Left forelimb (tissue), 1 donor: ENCODE measurements around the gene STEAP3.

Experiments
- DNase-seq: peaks from one replicate; pipeline ENCODE4 v3.0.0-alpha.2; 2018; ENCODE audit warnings: low spot score

Gene STEAP3

DNA sequence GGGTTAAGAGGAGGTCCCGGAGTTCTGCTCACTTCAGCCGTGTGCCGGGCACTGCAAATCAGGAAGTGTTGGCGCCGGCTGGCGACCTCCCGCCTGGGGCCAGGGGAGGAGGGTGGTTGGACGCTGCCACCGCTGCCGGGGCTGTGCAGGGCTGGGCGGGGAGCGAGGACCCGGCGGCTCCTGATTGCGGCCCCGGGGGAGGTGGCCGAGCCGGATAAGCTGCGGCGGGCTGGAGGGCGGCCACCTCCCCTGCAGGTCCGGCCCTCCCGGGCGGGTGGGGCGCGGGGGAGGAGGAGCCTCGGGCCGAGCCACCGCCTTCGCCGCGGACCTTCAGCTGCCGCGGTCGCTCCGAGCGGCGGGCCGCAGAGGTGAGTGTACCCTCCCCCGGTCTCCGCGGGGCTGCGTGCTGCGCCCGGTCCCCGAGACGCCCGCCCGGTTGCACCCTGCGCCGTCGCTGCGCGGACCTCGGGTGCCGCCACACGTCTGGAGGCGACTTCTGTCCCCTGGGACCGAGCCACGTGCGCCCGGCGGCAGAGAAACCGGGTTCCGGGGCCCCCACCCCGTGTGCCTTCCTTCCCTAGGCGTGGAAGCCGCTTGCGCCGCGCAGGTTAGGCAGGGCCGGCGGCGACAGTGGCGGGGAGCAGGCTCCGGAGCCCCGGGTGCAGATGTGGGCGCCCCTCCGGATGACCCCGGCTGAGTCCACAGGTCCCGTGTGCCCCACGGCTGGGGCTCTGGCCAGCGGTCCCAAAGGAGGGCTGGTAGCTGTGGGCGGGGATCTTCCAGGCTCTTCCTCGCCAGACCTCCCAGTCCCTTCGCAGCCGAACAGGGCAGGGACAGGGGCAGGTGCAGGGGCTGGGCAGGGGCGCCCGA, at the start of gene STEAP3:
Gene STEAP3 (plus strand): TSS at position 314 of the 870 bp plus-strand sequence. CDS start 7,179 bp downstream, outside the sequence.
- DNase-seq = no peak

DNA sequence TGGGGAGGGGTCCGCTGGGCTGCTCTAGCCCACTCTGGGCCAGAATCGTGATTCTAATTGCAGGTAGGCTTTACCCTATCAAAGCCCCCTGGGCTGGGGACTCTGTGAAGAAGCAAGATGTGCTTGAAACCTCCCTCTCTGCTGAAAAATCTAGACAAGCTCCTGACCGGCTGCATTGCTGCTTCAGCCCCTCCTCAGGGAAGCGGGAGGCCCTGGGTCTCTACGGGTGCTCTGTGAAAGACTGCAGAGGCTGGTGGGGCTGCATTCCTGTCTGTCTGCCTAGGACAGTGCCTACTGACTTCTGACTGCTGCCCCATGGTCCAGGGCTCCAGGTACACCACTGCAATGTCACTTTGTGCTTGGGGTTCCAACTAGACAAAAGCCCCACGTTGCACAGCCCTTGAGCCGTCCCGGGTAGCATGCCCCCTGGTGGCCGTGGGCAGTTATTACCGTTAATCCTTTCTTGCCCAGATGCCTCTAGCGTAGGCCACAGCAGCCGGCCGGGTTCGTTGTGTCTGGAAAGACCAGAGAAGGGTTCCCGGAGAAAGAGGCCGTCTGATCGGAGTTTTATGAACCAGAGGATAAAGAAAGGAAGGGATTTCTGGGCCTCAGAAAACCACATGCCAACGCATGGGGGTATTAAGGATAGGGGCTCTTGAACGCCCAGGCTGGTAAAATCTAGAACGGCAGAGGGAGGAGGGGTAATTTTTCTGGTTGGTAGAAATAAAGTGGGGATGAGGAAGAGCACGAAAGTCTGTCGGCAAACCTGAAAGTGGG, 49.2 kb upstream of the STEAP3 start:
- DNase-seq = no peak

GRCh38 chr2:119174993-119175347, 48.7 kb upstream of the STEAP3 start:
- DNase-seq = no peak

DNA sequence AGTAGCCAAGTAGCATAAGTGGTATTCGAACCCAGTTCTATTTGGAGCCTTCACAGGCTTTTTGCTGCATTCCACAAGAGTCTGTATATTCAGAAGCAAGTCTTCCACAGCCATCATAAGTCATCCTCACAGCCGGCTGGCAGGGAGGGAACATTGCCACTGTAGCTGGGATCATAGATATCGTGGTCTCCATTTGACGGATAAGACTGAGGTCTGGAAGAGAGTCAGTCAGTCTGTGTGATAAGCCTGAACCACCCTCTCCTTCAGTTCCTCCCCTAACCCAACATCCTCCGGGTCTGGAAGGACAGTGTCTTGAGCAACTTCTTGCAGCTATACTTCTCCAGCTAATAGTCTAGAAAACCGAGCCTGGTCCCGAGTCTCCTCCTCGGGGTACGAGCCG, 48.1 kb upstream of the STEAP3 start:
- no peak for DNase-seq

GRCh38 chr2:119177171-119177837, 46.3 kb upstream of the STEAP3 start:
- DNase-seq = no peak

- DNase-seq = no peak
Measured at GRCh38 chr2:119177838-119178190, 45.8 kb upstream of the STEAP3 start.

DNA sequence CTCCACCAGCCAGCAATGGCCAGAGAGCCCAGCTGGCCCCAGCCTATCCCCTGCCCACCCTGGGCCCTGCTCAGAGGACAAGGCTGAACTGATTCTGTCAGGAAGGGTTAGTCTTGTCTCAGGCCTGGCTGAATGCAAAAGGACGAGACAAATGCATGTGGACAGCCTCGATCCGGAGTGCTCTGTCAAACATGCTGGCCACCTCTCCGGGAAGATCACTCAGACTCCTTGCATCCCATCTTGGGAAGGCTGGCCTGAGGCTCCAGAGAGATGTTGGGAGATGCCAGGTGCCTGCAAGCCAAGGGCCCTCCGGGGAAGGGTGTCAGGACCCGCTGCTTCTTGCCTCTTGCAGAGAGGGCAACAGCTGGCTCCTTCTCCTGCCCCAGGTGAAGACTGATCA, 44.9 kb upstream of the STEAP3 start:
- no peak for DNase-seq

GRCh38 chr2:119179202-119179601, 44.4 kb upstream of the STEAP3 start:
- DNase-seq = no peak

DNA sequence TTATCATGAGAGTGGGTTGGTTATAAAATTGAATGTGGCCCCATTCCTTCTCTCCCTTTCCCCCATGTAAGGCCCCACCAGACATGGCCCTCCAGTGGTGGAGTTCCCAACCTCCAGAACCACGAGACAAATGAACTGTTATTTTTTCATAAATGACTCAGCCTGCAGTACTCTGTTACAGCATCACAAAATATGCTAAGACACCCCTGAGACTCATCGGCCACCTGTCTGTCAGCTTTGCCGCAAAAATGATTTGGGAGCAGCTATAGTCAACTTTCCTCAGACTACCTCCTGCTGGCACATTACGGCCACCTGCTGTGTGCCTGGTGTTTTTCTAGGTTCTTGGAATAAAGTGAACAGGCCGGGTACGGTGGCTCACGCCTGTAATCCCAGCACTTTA, 43.6 kb upstream of the STEAP3 start:
- no peak for DNase-seq

- no peak for DNase-seq
Measured at GRCh38 chr2:119180892-119181291, 42.7 kb upstream of the STEAP3 start.

DNA sequence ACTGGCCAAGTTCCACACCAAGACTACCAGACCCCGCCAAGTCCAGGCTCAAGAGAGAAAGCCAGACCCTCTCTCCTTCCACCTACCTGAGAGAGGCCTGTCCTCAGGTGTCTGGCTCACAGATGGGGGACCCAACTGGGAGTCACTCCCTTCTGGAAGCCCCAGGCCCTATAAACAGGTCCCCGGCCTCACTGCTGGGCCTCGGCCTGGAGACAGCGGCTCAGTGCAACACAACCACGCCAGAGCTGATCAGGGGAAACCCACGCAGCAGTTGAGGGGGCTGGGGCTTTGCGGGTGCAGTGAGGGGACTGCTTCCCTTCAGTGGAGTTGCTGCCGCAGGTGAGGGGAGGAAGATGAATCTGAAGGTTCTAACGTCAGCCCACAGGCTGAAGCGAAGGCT, 42.2 kb upstream of the STEAP3 start:
- no peak for DNase-seq

DNA sequence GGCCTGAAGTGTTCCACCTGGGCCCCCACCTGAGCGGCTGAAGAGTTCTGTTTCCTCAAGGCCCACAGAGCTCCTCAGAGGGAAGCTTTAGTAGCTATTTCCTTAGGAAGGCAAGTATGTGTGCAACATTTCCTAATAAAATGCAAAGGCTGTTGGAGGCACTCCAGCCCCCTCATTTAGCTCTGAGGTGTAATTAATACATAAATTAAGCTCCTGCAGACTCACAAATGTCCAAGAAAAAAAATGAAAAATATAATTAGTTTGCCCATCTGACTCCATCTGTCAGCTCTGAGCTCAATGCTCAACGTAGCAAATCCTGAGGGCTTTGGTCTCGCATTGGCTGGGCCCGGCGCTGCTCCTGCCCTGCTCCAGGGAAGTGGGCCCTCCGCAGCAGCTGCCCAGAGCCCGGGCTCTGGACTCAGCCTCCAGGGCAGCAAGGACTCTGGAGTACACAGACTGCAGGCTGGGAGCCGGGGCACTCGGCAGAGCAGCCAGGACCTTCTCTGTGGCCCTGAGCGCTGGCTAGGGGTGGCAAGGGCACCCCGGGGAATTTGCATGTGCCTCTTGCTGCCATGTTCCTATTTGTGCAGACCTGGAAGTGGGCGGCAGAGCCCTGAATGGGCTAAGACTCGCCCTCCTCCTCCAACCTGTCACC, 41.7 kb upstream of the STEAP3 start:
- no peak for DNase-seq

DNA sequence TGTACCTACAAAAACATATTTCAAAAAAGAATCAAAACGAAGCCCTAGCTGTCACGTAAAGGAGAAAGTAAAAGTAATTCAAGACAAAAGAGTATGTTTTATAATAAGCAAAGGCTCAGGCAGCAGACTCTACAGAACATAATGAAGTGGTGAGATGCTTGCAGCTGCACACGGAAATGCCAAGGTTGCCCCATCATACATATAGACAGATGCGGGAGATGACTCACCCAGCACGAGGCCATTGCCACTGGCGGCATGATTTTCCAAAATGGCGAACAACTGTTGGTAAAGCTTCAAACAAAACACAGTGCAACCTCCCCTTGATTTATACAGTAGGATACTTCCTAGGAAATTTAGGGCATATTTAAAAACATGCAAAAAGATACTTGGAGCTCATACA, 39.1 kb upstream of the STEAP3 start:
- DNase-seq = no peak

- DNase-seq = no peak
Measured at GRCh38 chr2:119190321-119191111, 33.1 kb upstream of the STEAP3 start.

- DNase-seq = no peak
Measured at GRCh38 chr2:119192893-119193292, 30.7 kb upstream of the STEAP3 start.

DNA sequence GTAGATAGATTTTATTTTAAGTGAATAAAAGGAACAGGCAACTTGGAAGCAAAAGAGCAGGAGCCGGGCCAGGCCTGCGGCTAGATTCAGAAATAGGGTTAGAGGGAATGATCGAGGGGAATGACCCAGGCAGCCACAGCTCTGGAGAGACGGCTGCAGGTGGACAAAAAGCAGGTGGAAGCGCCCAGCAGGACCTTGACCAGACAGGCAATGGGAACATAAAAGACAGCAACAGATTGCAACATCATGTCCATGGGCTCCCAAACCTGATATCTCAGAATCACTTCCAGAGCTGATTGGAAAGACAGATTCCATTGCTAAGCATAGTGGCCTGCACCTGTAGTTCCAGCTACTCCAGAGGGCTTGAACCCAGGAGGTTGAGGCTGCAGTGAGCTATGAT, 28.6 kb upstream of the STEAP3 start:
- DNase-seq = no peak

DNA sequence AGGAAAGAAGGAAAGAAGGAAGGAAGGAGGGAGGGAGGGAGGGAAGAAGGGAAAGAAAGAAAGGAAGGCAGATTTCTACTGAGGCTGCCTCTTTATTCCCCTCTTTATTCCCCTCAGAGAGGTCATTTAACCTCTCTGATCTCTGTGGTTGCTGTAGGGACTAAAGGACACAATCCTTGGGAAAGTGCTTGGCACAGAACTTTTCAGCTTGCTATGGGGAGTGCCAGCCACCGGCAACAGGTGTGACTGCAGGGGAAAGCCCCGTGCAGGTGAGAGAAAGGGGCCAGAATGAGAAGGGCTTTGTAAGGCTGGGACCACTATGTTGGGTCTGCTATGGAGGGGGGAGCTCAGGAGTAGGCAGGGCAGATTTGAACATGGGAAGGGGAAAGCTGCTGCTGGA, 27.7 kb upstream of the STEAP3 start:
- DNase-seq = no peak

DNA sequence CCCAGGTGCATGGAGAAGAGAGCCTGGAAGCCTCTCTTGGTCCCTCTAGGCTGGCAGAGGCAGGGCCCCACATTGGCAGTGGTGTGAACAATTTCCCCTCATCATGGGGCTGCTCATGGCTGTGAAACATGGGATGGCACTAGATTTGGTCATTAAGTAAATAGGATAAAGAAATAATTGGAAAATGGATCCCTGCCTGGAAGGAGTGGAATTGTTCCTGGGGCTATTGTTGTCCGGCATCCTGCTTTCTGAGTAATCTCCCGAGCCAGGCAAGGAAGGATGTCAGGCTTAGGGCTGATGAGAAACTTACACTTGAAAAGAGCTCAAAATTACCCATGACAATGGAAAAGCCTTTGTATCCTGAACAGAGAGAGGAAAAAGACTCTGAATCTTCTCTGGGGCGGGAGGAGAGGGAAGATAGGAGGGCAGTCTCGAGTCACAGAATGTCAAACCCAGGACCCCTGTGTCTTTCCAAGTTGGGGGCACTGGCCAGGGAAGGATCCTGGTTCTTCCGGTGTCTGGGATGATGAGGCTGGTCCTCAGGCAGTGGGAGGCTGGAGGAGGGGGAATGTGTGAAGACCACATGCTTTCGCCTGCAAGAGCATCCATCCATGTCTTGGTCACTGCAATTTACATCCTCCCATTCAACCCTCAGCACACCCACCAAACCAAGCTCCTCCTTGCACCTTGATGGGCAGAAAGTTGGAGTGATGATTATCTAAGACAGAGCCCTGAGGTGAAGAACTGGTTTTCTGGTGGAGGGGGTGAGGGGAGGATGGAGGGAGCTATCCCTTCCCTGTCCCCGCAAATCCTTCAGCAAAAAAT, 27.1 kb upstream of the STEAP3 start:
- DNase-seq = no peak

GRCh38 chr2:119197126-119197405, 26.6 kb upstream of the STEAP3 start:
- no peak for DNase-seq

DNA sequence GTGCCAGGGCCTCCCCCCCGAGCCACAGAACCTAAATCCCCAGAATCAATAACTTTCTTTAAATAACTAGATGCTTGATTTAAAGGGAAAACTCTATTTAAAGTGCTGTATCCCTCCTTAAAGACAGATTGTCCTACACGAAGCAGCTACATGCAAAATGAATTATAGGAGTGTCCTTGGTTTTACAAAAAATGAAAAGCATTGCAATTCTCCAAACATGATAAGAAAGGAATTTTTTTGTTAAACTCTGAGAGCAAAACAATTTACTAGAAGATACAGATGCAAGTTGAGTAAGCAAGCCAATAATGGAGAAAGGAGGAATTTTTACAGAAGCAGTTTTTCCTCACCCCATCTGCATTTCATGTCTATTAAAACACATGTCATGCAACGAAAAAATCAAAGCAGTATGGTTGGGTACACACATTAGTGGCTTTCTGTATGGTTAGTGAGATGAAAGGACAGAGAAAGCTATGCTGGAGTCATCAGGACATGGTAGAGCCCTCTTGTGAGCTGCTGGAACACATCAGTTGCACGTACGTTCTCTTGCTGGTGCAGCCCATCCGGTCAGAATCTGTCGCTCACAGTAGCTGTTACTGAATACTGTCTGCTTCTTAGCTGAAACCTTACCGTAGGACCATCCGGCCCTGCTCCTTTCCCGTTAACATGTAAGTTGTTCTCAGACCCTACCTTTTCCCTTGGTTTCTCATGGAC, 25.9 kb upstream of the STEAP3 start:
- DNase-seq = no peak
